Measurements from ENCODE around the gene SH2D6. TPM values are rescaled to one million over a fixed set of nuclear protein-coding genes. Genes with fewer than 3 reads are reported as not detected.
"Not testable (repeated sequence)": the region's sequence is repeated elsewhere in the genome, so short reads cannot be mapped to it uniquely, and the experiment has no call there.

SH2D6 gene
- total RNA-seq, 2 donors from 2014 or later = 3.2 to 4.0 TPM

DNA sequence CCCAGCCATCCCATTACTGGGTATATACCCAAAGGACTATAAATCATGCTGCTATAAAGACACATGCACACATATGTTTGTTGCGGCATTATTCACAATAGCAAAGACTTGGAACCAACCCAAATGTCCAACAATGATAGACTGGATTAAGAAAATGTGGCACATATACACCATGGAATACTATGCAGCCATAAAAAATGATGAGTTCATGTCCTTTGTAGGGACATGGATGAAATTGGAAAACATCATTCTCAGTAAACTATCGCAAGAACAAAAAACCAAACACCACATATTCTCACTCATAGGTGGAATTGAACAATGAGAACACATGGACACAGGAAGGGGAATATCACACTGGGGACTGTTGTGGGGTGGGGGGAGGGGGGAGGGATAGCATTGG is 66.1 kb downstream of the SH2D6 start:
- H3K4me3 Mint-ChIP-seq; H3K27me3 Mint-ChIP-seq (ENCODE audit: low read depth); H3K4me1 Mint-ChIP-seq (ENCODE audit: low read depth); H3K9me3 Mint-ChIP-seq; ATAC-seq (replicated peaks in 1 of 2); H3K36me3 Mint-ChIP-seq (ENCODE audit: insufficient read depth in 2 of 2); DNase-seq; H3K27ac Mint-ChIP-seq: not testable (repeated sequence)

DNA sequence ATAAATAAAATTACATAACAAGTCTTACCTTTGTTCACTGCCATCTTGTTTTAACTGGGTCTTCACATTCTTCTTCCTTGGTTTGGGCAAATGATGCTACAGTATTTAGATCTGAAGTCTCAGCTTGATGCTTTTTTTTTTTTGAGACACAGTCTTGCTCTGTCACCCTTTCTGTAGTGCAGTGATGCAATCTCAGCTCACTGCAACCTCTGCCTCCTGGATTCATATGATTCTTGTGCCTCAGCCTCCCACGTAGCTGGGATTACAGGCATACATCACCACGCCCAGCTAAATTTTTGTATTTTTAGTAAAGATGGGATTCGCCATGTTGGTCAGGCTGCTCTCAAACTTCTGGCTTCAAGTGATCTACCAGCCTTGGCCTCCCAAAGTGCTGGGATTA is 67.3 kb downstream of the SH2D6 start:
- Mint-ChIP-seq H3K4me3 (no peak overlapping the region), H3K36me3 (ENCODE audit: insufficient read depth in 2 of 2) (peaks cover 3 to 4% of the 10 kb centered on the region in 2 donors), H3K4me1 (ENCODE audit: low read depth) (no peaks in the 10 kb centered on the region), H3K9me3 (peaks cover 1 to 2% of the 10 kb centered on the region in 2 donors), H3K27ac (no peak overlapping the region), H3K27me3 (ENCODE audit: low read depth) (no peaks in the 10 kb centered on the region)
- DNase-seq (no peak), ATAC-seq (replicated peaks in 1 of 2) (no peak)

Other genes with a start within 250 kb of the SH2D6 start
- 100 to 1,000 TPM; 102 to 106 TPM for gene TGOLN2, start 90.7 kb upstream of the SH2D6 start, total RNA-seq
- gene RETSAT, start 64.2 kb upstream of the SH2D6 start, total RNA-seq = 10 to 100 TPM; 26.8 to 31.8 TPM
- gene ELMOD3, start 63.9 kb upstream of the SH2D6 start, total RNA-seq = 10 to 100 TPM; 19.3 to 23.7 TPM
- 10 to 100 TPM; 58.4 to 83.6 TPM for gene CAPG, start 8.3 kb upstream of the SH2D6 start, total RNA-seq
- 100 to 1,000 TPM; 253 to 255 TPM for gene MAT2A, start 120.5 kb downstream of the SH2D6 start, total RNA-seq
- 10 to 100 TPM; 17.8 to 20.3 TPM for gene GGCX, start 142.8 kb downstream of the SH2D6 start, total RNA-seq
- gene VAMP8, start 158.9 kb downstream of the SH2D6 start, total RNA-seq = 10 to 100 TPM; 85.0 to 89.5 TPM
- 10 to 100 TPM; 73.3 to 78.9 TPM for gene VAMP5, start 165.7 kb downstream of the SH2D6 start, total RNA-seq
- gene RNF181, start 177.0 kb downstream of the SH2D6 start, total RNA-seq = 100 to 1,000 TPM; 114 to 129 TPM
- 1 to 10 TPM; 3.5 to 4.1 TPM for gene TMEM150A, start 184.0 kb downstream of the SH2D6 start, total RNA-seq
- gene C2orf68, start 193.4 kb downstream of the SH2D6 start, total RNA-seq = 10 to 100 TPM; 38.9 to 48.9 TPM
- gene USP39, start 197.5 kb downstream of the SH2D6 start, total RNA-seq = 10 to 100 TPM; 64.1 to 79.7 TPM
- not detected for gene SFTPB, start 249.5 kb downstream of the SH2D6 start, total RNA-seq

Data from activated T-cell treated with anti-CD3 and anti-CD28 coated beads, Interleukin-2, amount 50 U/mL, for 72 hours (primary cell).